Astrocyte of the cerebellum (primary cell): ENCODE results near the gene RNF220.

ENCODE experiments used
- DNase-seq: peaks from one replicate; pipeline ENCODE4 v3.0.0-alpha.2; 2011; ENCODE audit warnings: low read depth
- H3K4me3 ChIP-seq: 2 replicates; pipeline ENCODE4 v1.5.1; 2011; ENCODE audit warnings: mild to moderate bottlenecking, low read depth, low read length, moderate library complexity
- CTCF ChIP-seq: IDR thresholded peaks from 2 replicates; pipeline ENCODE4 v1.5.1; 2012; ENCODE audit warnings: low read length, low read depth, moderate library complexity, mild to moderate bottlenecking; ENCODE audit errors: missing control alignments
- in situ Hi-C: cut with HindIII; loops from 2 replicates; pipeline ENCODE4 v1.10.0; 2017; ENCODE audit warnings: low sequenced_read_pairs

The RNF220 gene

GRCh38 chr1:44682883-44683265 lies 277.8 kb downstream of the RNF220 start:
- DNase-seq: no peak
- in situ Hi-C loops: no loop called here
- TF ChIP-seq CTCF: no peak
- no peak overlapping the region for H3K4me3 ChIP-seq

DNA sequence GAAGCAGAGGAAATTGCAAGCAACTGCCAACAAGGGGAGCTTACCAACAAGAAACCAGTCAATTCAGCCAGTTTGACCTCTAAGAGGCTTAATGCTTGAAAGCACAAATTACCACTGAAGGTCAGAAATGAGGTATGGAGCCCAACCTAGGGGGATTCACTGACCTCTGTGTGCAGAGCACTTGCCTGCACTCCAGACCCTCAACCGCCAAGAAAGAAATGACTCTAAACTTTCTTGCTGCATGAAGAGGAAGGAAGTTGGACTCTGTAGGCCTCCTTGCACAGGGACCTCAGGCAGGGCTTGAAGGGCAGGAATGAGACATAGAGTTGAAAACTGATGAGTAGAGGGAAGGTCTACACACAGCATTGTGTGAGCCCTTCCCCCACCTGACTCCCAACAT lies 279.5 kb downstream of the RNF220 start:
- DNase-seq: no peak
- no peak overlapping the region for H3K4me3 ChIP-seq
- in situ Hi-C loops: no loop called here
- TF ChIP-seq CTCF: no peak

DNA sequence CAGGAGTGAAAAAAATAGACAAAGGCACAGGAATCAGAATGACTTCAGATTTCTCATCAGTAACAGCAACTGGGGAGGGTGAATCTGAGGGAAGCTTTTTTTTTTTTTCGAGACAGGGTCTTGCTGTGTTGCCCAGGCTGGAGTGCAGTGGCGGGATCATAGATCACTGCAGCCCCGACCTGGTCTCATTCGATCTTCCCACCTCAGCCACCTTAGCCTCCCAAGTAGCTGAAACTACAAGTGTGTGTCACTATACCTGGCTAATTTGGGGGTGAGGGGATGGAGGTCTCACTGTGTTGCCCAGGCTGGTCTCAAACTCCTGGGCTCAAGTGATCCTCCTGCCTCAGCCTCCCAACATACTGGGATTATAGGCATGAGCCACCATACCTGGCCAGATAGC lies 280.2 kb downstream of the RNF220 start:
- in situ Hi-C loops: no loop called here

GRCh38 chr1:44685881-44686280 lies 280.8 kb downstream of the RNF220 start:
- no peak overlapping the region for H3K4me3 ChIP-seq
- no peak for DNase-seq
- in situ Hi-C loops: no loop called here
- no peak for TF ChIP-seq CTCF

More for the DNA sequence above, 280.2 kb downstream of the RNF220 start:
- no peak overlapping the region for H3K4me3 ChIP-seq
- TF ChIP-seq CTCF: no peak
- no peak for DNase-seq

GRCh38 chr1:44688760-44689446 lies 283.8 kb downstream of the RNF220 start:
- DNase-seq: no peak
- no peak overlapping the region for H3K4me3 ChIP-seq
- in situ Hi-C loops: no loop called here
- TF ChIP-seq CTCF: no peak

DNA sequence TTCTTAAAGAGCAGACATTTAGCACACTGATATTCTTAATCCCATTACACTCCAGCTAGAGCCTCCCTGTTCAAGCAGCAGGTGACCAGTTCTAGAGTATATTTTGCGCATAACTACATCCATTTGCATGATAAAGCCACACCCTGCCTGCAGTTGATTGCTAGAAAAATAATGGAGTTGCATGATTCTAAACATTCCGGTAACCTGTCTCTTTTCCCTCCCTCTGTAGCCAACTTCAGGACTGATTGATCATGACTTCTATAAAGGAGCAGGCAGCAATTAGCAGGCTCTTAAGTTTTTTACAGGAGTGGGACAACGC lies 284.4 kb downstream of the RNF220 start:
- DNase-seq: no peak
- in situ Hi-C loops: no loop called here
- TF ChIP-seq CTCF: no peak
- no peak overlapping the region for H3K4me3 ChIP-seq
